ENCODE data around the gene ZNF19.

Gene ZNF19

DNA sequence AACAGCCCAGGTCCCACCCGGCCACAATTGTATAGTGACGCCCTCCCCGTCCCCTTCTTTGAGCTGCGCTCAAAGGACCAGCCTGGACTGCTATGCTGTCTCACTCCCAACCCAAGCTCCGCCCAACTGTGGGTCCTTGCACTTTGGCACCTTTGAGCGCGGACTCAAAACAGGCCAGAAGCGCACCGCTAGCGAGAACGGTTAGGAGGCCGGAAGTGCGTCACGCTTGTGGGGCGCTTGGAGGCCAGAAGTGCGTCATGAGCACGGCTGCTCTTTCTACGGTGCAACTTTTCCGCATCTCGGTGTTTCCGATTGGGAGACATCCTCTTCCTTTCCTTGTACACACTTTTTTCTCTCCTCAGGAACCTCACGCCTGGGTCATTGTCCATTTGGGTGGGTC lies at the start of gene ZNF19:
TSS of gene ZNF19 (minus strand) at position 203 of the 400 bp plus-strand sequence. CDS start 7,210 bp downstream, outside the sequence.
- DNase-seq (ENCODE audit: low read depth): no peak

DNA sequence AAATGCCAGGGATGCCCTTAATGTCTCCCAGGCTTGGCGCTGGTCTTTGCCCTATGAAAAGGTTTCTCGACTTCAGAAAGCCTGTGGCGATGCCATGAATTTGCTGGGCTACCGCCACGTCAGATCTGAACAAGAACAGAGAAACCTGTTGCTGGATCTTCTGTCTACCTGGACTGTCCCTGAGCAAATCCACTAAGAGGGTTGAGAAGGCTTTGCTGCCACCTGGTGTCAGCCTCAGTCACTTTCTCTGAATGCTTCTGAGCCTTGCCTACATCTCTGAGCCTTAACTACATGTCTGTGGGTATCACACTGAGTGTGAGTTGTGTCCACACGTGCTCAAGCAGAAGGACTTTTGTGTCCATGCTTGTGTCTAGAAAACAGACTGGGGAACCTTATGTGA lies 48.5 kb upstream of the ZNF19 start:
- DNase-seq (ENCODE audit: low read depth): peak; percentile 58

DNA sequence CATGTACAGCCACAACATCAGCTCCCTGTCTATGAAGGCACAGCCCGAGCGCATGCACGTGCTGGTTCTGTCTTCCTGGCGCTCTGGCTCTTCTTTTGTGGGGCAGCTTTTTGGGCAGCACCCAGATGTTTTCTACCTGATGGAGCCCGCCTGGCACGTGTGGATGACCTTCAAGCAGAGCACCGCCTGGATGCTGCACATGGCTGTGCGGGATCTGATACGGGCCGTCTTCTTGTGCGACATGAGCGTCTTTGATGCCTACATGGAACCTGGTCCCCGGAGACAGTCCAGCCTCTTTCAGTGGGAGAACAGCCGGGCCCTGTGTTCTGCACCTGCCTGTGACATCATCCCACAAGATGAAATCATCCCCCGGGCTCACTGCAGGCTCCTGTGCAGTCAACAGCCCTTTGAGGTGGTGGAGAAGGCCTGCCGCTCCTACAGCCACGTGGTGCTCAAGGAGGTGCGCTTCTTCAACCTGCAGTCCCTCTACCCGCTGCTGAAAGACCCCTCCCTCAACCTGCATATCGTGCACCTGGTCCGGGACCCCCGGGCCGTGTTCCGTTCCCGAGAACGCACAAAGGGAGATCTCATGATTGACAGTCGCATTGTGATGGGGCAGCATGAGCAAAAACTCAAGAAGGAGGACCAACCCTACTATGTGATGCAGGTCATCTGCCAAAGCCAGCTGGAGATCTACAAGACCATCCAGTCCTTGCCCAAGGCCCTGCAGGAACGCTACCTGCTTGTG lies 47.8 kb upstream of the ZNF19 start:
- DNase-seq (ENCODE audit: low read depth): no peak

DNA sequence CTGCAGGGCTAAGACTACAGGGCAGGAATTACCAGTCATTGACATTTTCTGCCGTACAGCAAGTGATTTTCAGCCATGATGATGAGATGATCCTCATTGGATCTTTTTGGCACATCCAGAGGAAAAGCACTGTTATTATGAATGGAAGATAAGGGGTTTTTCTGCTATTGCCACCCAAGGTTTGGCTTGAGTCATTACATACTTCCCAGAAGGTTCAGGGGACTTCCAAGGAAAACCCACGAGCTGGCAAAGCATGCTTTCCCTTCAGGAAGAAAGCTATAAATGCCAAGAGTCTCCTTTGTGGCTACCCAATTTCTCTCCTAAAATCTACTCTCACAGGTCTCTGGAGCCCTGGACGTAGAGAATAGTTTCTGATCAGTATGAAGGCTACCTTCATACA lies 43.2 kb upstream of the ZNF19 start:
- no peak for DNase-seq (ENCODE audit: low read depth)

DNA sequence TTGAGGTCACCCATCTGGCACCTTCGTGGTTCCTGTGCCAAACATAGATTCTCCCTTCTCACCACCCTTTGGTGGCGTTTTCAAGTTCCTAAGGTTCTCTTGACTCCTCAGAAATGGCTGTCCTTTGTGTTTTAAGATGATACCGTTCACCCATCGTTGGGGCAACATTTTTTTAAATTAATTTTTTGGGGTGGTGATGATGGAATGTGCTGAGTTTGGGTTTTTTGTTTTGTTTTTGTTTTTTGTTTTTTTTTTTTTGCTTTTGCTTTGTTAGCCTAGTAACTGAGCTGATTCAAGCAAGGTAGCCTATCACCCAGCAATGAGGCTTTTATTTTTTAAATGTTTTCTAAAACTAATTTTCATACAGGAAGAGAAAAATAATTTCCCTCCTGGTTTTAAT lies 39.7 kb upstream of the ZNF19 start:
- no peak for DNase-seq (ENCODE audit: low read depth)

DNA sequence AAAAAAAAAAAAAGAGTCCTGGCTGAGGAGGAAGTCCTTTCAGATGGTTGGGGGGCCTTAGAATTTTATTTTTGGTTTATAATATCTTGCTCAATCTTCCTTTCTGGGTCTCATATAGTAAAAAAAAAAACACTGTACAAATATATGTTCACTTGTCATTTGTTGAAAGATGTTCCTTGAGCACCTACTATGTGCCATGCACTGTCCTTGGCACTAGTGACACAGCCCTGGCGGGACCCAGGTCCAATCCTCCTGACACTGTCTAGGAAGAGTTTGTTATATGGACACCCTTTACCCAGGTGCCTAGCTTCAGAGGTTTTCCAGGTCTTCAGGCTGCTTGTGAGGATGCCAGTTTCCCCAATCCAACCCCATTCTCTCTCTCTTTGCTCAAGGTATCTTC lies 39.1 kb upstream of the ZNF19 start:
- DNase-seq (ENCODE audit: low read depth): no peak

DNA sequence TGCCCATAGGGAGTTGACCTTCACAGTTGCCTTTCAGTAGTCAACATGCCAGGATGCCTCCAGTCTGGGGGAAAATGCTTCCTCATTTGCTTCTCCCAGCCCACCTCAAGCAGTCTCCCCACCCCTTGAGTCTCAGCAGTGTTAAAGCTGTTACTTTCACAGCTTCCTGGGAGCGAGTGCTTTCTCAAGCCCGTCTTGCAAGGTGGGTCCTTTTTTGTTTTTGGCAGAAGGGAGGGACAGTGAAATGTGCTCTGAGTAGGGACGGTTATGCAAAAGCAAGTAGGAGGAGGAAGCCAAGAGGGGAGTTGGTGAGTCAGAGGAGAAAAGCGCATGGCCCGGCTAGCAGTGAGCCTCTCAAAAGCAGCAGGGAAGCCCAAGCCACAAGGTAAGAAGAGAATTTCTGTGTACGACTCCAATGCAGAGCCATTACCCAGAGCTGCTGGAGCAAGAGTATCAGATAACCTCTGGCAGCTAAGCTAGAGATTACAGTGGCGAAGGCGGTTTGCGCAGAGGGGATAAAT lies 37.0 kb upstream of the ZNF19 start, which contains the start of gene CHST4:
TSS of gene CHST4 (plus strand) at position 316 of the 521 bp plus-strand sequence. CDS start 10,252 bp downstream, outside the sequence.
- peak; percentile 74 for DNase-seq (ENCODE audit: low read depth)

DNA sequence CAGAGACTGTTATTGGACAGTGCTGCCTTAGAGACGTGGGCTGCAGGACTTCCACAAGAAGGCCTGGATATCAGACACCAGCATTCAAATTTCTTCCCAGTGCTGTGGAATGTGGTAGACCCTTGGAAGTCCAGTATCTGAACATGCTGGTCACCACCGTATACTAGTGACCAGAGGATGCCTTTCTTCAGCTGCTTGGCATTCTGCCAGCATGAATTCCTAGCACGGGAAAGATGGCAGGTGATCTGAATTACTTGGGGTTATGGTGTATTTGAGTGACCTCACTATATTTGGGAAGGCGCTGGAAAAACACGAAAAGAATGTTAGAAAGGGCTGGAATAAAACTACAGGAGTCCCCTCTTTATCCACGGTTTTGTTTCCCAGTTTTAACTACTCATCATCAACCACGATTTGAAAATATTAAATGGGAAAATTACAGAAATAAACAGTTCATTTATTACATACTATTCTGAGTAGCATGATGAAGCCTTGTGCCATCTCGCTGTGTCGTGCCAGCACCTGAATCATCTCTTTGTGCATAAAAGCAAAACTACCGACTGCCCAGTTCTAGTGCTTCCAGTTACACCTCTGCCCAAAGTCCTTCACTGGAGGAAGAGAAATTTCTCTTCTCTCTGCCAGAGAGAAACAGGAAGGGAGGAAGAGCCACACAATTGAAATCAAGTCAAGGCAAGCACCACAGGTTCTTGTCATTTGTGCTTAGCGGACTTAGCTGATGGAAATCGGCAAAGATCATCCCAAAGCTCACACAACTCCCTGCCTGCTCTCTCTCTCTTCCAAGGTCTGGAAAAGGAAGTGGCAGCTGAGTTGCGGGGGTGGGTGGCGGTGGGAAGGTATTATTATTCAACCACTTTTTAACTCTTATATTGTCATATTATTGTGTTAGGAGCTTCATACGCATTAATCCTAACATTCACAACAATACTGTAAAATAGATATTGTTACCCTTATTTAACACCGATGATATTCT lies 35.7 kb upstream of the ZNF19 start:
- DNase-seq (ENCODE audit: low read depth): no peak

DNA sequence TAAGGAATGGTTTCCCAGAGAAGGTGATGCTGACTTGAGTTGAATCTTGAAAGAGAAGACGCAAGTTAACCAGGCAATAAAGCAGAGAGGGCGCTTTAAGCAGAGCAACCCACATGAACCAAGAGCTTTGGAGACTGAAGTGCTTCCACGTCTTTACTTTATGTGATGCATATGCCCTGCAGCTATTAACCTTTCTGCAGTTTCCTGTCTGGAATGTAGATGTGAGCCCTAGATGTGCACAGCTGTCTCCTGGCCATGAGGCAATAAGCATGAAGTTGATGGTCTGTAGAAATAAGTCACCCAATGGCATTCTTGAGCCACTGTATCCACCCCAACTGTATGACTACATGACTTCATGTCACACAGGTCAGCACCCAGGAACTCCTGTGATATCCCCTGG lies 31.4 kb upstream of the ZNF19 start:
- DNase-seq (ENCODE audit: low read depth): peak; percentile 46

DNA sequence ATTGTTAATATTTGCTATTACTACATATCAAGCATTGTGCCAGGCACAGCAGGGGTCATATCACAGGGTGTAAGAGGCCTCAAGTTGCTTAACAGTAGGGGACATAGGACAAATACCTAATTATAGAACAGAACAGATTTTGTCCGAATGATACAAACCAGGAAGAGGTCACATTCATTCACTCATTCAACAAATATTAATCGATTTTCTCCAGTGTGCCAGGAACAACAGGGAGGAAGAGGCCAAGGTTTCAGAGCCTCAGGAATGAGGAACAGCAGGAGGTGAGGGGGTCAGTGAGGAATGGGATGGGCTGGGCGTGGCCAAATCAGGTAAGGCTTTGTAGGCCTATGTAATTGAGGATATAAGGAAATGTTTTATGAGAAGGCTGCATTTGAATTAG lies 25.9 kb upstream of the ZNF19 start:
- DNase-seq (ENCODE audit: low read depth): no peak

DNA sequence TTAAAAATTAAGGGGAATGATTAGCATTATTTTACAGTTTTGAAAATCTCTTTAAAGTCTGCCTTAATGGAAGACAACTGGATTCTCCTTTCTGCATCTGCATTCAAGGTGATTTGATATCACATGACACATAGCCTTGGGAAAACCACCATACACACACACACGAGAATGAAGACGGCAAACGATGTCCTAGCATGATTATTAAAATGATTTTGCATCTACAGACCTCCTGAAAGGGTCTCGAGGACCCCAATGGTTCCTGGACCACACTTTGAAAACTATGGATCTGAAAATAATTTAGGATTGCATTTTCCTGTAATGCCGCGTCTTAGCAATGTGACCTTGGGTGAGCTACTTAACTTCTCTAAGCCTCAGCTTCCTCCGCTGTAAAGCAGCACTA lies 25.4 kb upstream of the ZNF19 start:
- no peak for DNase-seq (ENCODE audit: low read depth)

DNA sequence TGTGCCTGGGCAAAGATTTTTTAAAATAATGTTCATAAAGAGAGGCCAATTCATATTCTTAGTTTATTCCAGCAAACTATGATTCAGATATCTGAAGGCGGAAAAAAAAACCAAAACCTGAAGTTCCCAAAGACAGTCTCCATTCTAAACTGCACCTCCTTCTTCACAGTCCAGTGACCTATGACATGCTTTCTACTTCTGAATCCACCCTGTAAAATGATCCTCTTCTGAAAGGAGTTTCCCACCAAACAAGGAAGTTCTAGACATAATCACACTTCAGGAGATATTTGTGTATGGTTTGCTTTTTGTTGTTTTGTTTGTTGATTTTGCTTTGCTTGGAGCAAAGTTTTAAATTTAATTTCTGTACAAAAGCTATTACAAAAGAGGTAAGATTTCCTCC lies 24.2 kb upstream of the ZNF19 start:
- no peak for DNase-seq (ENCODE audit: low read depth)

DNA sequence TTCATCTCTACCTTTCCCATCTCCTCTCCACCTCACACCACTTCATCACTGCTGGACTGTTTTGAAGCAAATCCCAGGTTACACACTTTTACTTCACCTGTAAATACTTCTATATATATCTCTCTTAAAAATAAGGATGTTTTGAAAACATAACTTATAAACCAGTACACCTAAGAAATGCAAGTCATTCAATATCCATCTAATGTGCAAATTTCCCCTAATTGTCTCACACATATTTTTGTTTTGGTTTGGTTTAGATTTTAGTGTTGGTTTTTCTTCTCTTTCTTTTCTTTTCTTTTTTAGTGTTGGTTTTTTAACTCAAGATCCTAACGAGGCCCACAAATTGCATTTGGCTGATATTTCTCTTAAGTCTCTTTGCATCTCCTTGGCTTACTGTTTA lies 17.9 kb upstream of the ZNF19 start:
- DNase-seq (ENCODE audit: low read depth): no peak

DNA sequence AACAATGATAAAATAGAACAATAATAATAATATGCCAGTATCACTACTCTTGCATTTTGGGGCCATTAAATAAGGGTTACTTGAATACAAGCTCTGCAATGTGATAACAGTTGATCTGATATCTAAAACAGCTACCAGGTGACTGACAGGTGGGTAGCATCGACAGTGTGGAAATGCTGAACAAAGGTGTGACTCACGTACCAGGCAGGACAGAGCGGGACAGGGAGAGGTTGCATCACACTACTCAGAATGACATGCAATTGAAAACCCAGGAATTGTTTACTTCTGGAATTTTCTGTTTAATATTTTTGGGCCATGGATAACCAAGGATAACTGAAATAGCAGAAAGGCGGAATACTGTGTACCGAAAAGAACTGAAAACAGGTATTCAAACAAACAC lies 15.8 kb upstream of the ZNF19 start:
- no peak for DNase-seq (ENCODE audit: low read depth)

DNA sequence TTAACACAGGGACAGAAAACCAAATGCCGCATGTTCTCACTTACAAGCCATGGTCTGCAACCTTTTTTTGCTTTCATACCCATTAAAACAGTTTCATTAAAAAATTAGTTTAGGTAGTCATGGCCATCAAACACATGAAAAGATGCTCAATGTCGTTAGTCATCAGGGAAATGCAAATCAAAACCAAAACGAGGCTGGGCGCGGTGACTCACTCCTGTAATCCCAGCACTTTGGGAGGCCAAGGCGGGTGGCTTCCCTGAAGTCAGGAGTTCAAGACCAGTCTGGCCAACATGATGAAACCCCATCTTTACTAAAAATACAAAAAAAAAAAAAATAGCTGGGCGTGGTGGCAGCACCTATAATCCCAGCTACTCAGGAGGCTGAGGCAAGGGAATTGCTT lies 14.9 kb upstream of the ZNF19 start:
- DNase-seq (ENCODE audit: low read depth): peak; percentile 42

DNA sequence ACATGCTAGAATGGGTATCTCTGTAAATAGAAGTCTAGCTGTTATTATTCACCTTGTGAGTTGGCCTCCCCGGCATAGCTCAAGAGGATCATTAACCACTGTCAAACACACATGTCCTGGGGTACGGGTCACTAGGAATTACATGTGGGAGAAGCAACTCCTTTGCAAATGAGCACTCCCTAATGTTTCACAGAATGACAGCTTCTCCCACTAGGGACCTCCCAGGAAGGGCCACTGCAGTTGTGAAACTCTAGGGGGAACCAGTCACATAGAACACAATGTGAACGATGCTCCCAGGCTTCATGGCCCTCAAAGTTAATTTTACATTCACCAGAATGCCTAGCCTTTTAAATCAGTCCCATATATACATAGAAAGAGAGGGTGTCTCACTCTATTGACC lies 12.4 kb upstream of the ZNF19 start:
- no peak for DNase-seq (ENCODE audit: low read depth)

DNA sequence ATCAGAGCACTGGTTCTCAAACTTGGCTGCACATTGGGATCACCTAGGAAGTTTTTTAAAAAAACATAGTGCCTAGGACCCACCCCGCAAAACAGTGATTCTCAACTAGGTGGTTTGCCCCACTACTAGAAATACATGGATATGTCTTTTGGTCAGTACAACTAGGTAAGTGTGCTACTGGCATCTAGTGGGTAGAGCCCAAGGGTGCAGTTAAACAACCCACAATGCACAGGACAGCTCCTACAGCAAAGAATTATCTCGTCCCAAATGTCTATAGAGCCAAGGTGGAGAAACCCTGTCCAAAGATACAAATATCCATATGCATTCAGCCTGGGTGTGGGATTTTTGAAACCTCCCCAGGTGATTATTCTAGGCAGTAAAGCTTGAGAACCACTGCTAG lies 11.8 kb upstream of the ZNF19 start:
- no peak for DNase-seq (ENCODE audit: low read depth)

DNA sequence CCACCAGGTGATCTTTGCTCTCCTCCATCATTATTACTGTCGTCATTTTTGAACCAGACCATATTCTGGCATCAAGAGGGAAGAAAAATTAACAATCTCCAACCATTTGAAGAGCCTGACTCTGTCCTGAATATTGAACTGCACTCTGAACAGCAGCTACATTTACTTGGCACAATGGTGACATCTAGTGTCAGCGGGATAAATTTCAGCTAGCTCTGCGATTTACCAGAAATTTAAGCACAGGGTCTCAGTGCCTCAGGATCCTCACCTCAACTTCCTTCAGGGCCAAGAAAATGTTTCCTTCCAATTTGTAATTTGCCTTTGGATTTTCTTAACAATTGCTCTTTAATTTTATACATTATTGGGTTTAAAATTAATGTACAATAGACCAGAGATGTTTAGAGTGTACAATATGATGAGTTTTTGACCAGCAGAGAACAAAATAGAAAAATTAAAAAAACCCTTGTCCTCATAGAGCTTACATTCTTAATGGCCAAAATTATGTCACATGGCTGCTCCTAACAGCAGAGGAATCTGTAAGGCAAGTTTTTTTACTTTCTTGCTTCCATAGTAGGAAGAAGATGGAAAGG lies 10.7 kb upstream of the ZNF19 start:
- DNase-seq (ENCODE audit: low read depth): peak; percentile 70

DNA sequence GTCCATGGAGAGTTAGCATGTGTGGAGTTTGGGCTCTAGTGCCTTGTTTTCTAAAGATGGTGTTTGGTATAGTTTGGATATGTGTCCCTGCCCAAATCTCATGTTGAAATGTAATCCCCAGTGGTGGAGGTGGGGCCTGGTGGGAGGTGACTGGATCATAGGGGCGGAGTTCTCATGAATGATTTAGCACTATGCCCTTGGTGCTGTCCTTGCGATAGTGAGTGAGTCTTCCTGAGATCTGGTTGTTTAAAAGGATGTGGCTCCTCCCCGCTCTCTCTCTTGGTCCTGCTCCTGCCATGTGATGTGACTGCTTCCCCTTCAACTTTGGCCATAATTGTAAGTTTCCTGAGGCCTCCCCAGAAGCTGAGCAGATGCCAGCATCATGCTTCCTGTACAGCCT lies 8.9 kb upstream of the ZNF19 start:
- DNase-seq (ENCODE audit: low read depth): no peak

DNA sequence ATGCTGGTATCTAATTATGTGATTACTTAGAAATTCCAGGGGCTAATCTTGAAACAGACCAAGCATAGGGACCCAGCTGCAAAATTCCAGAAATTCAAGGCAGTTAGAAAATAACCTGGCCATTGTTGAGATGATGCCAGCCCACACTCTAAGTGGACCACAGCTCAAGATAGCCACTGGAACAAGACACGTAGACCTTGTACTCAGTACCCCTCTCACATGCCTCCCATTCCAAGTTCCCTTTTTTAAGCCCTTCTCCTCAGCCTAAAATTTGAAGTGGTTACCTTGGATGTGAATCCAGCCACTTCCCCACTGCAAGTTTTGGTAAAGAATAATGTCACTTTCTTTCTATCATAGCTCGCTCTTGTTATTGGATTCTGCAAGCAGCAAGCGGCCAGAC lies 4.1 kb upstream of the ZNF19 start:
- no peak for DNase-seq (ENCODE audit: low read depth)

DNA sequence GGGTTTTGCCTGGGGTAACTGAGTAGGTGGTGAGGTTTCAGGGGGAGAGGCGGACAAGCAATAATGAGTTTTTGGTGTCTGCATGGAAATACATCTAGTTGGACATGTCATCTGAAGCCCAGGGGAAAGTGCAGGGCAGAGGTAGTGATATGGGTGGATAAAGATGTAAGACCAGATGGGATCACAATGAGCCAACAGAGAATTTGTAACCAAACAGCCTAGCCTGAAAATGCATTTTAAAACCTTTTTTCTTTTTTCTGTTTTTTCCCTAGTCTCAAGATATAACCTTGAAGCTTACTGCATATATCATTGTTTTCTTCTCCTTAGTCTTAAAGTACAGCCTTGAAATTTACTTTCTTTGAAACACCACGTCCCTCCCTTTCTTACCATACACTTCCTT lies 3.7 kb upstream of the ZNF19 start:
- no peak for DNase-seq (ENCODE audit: low read depth)

DNA sequence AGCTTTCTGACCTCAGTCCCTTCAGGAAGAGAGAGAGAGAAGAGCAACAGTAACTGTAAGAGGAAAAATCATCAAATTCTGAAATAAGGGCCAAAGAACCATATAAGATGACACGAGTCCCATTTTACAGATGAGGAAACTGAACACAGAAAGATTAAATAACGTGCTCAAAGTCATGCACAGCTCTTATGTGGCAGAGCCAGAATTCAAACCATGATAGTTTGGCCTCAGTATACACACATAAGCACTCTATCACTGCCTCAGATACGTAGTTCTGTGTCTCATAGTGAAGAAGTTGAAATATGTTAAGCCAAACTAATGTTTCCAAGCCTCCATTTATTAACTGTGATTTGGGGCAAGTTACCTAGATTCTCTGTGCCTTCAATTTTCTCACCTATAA lies 1.9 kb upstream of the ZNF19 start:
- no peak for DNase-seq (ENCODE audit: low read depth)

DNA sequence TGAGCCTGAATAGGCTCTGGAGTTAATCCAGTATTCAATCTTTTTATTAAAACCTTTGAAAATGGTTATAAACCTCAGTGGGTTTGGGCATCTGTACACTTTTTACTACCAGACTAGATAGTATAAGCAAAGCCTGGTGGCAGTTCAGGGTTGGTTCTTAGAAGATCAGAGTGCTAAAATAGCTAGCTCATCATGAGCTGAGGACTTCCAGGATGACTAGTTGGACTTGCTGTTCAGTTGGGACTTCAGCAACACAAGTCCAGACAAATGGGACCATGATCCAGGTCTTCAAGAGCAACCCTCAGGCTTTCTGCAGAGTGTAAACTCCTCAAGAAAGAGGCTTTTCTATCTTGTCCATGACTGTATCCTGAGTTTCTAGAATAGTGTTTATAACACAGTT lies 1.2 kb upstream of the ZNF19 start:
- DNase-seq (ENCODE audit: low read depth): no peak
